ENCODE measurements around the gene HMGB2. TPM values are rescaled to one million over a fixed set of nuclear protein-coding genes. Genes with fewer than 3 reads are reported as not detected.

The HMGB2 gene
- total and polyA plus RNA-seq, 2 donors (not counting 3 experiments of a cell fraction or from before 2014, with no cell fraction given) = 45.9 to 233 TPM

- no peak for FAIRE-seq
- TF ChIP-seq MAX (IDR thresholded peaks at IDR 0.05; ENCODE audit: insufficient read depth, insufficient read length) (no peak), CTCF (IDR thresholded peaks at IDR 0.05; ENCODE audit: extremely low read depth in 1 of 2, insufficient read depth in 1 of 2, low read depth in 1 of 2, low read length in 2 of 2) (no peak), FOS (IDR thresholded peaks at IDR 0.05; ENCODE audit: borderline replicate concordance, insufficient read depth, low read length) (no peak), GATA2 (IDR thresholded peaks at IDR 0.05; ENCODE audit: insufficient read depth, insufficient read length, low read depth, low read length) (no peak), MYC (IDR thresholded peaks at IDR 0.05; ENCODE audit: low read depth, low read length) (no peak), POLR2AphosphoS5 (IDR thresholded peaks at IDR 0.05; ENCODE audit: insufficient read depth, low read depth, low read length) (no peak), JUN (IDR thresholded peaks at IDR 0.05; ENCODE audit: borderline replicate concordance, insufficient read depth, insufficient read length, low read depth) (no peak), POLR2A (IDR thresholded peaks at IDR 0.05; ENCODE audit: low read depth, low read length) (no peak), EZH2 (IDR thresholded peaks at IDR 0.05; ENCODE audit: borderline replicate concordance, low read depth, low read length, severe bottlenecking) (no peak)
- Histone ChIP-seq H3K36me3 (ENCODE audit: control insufficient read depth in 2 of 2, extremely low read depth in 1 of 2, insufficient read depth in 2 of 2, low read length in 2 of 2) (no peaks in the 10 kb centered on the region), H3K4me2 (ENCODE audit: insufficient read depth, low read length) (no peak overlapping the region), H3K27me3 (ENCODE audit: control insufficient read depth in 2 of 2, insufficient read depth in 2 of 2, low read length in 2 of 2) (no peaks in the 10 kb centered on the region), H2AFZ (ENCODE audit: low read depth, low read length) (no peak overlapping the region), H3K79me2 (ENCODE audit: control insufficient read depth, insufficient read depth, low read length) (no peaks in the 10 kb centered on the region), H3K9me3 (replicated peaks; ENCODE audit: control insufficient read depth, insufficient read depth, low read length) (no peaks in the 10 kb centered on the region), H3K4me1 (ENCODE audit: control insufficient read depth, extremely low read depth, insufficient read depth, low read length) (no peaks in the 10 kb centered on the region), H3K27ac (ENCODE audit: insufficient read depth, low read depth, low read length) (no peak overlapping the region), H3K4me3 (replicated peaks in 1 of 3; ENCODE audit: insufficient read depth in 1 of 3, low read depth in 1 of 3, low read length in 3 of 3) (no peak overlapping the region), H4K20me1 (replicated peaks; ENCODE audit: control insufficient read depth, extremely low read depth, insufficient read depth, low read length) (no peaks in the 10 kb centered on the region), H3K9ac (replicated peaks; ENCODE audit: extremely low read depth, insufficient read depth, low read length) (no peak overlapping the region), H3K9me1 (replicated peaks; ENCODE audit: control insufficient read depth, extremely low read depth, insufficient read depth, low read length) (no peaks in the 10 kb centered on the region)
- BruUV-seq (replicated peaks) = no TSS peak
- POLR2A ChIA-PET = no interaction called here
- CTCF ChIA-PET = interaction anchor here (1.0 to 2.3 kb wide), 3 partner anchors 13 to 275 kb away, joined by 3 to 9 read pairs (median 6); no protein-coding TSS in a partner anchor
- intact Hi-C loops (cut with micrococcal nuclease) (loop anchor here (1.0 kb wide), 1 partner anchor 128 kb away; no protein-coding TSS in a partner anchor), dilution Hi-C loops (cut with MboI; ENCODE audit: extremely low pct_ligation_motif_present, low sequenced_read_pairs) (no loop called here)
- DNase-seq (ENCODE audit: low read depth, low spot score) = no peak
Measured at GRCh38 chr4:173288698-173289352, 45.3 kb downstream of the HMGB2 start.

All from endothelial cell of umbilical vein (primary cell).